GM21423 (cell line): ENCODE measurements around the gene TADA2B.
"Not testable (repeated sequence)": the region's sequence is repeated elsewhere in the genome, so short reads cannot be mapped to it uniquely, and the experiment has no call there.

Experiments
- ATAC-seq: cut with Tn5 transposase; IDR thresholded peaks from one replicate; pipeline ENCODE4 v1.9.1; 2021; ENCODE audit warnings: mild to moderate bottlenecking, moderate library complexity; ENCODE audit not compliant: unreplicated experiment

The TADA2B gene

GRCh38 chr4:7075962-7076695, 33.0 kb downstream of the TADA2B start:
- no peak for ATAC-seq

- no peak for ATAC-seq
These were observed 33.5 kb downstream of the TADA2B start for GRCh38 chr4:7076696-7077082.

GRCh38 chr4:7077371-7077770, 34.2 kb downstream of the TADA2B start:
- ATAC-seq = no peak

- no peak for ATAC-seq
These were observed 34.9 kb downstream of the TADA2B start for GRCh38 chr4:7078025-7078424.

- ATAC-seq = not testable (repeated sequence)
These were observed 36.3 kb downstream of the TADA2B start for GRCh38 chr4:7079483-7079882.

GRCh38 chr4:7079909-7080308, 36.7 kb downstream of the TADA2B start:
- ATAC-seq = not testable (repeated sequence)

- ATAC-seq = no peak
These were observed 40.7 kb downstream of the TADA2B start for GRCh38 chr4:7083597-7084563.

- not testable (repeated sequence) for ATAC-seq
These were observed 41.4 kb downstream of the TADA2B start for GRCh38 chr4:7084564-7084961.

- no peak for ATAC-seq
These were observed 43.2 kb downstream of the TADA2B start for GRCh38 chr4:7086384-7086783.

GRCh38 chr4:7087036-7087435, 43.9 kb downstream of the TADA2B start:
- no peak for ATAC-seq

GRCh38 chr4:7089213-7089986, 46.2 kb downstream of the TADA2B start:
- no peak for ATAC-seq

- no peak for ATAC-seq
These were observed 48.9 kb downstream of the TADA2B start for GRCh38 chr4:7092026-7092425.

- no peak for ATAC-seq
These were observed 51.7 kb downstream of the TADA2B start for GRCh38 chr4:7094916-7095315.

GRCh38 chr4:7095611-7096155, 52.5 kb downstream of the TADA2B start:
- no peak for ATAC-seq

GRCh38 chr4:7096236-7096635, 53.1 kb downstream of the TADA2B start:
- ATAC-seq = no peak

- peak; percentile 65 for ATAC-seq
These were observed 58.7 kb downstream of the TADA2B start for GRCh38 chr4:7101692-7102515.

GRCh38 chr4:7102516-7102909, 59.3 kb downstream of the TADA2B start:
- ATAC-seq = not testable (repeated sequence)

- ATAC-seq = peak; percentile 84
These were observed 59.9 kb downstream of the TADA2B start for GRCh38 chr4:7103031-7103606.

- ATAC-seq = no peak
These were observed 60.6 kb downstream of the TADA2B start for GRCh38 chr4:7103607-7104365.
